Psoas muscle (tissue), 8 donors: Measurements from ENCODE around the gene OOSP1. TPM values are rescaled to one million over a fixed set of nuclear protein-coding genes. Genes with fewer than 3 reads are reported as not detected.
"Not testable (repeated sequence)": the region's sequence is repeated elsewhere in the genome, so short reads cannot be mapped to it uniquely, and the experiment has no call there.

Source experiments
- ATAC-seq, 4 donors: fragments of 200-7000 bp; cut with Tn5 transposase; one replicate each; pipeline ENCODE4 v1.9.1; 2020; ENCODE audit warnings: moderate library complexity in 3 of 4, mild to moderate bottlenecking in 2 of 4
- DNase-seq, 2 donors: peaks; one replicate each; pipeline ENCODE4 v3.0.0-alpha.2; 2020
- H3K27ac ChIP-seq: fragments of 200-600 bp; one replicate; pipeline ENCODE4 v1.8.0; 2022
- H3K27me3 ChIP-seq, 3 donors: fragments of 200-600 bp in 1 of 3; one replicate each; pipeline versions ENCODE4 v1.6.1 to v1.8.0; 2013 to 2022; ENCODE audit warnings: low read length in 2 of 3, mild to moderate bottlenecking in 2 of 3, moderate library complexity in 1 of 3; ENCODE audit not compliant: insufficient read depth in 3 of 3
- H3K36me3 ChIP-seq, 2 donors: fragments of 200-600 bp in 1 of 2; one replicate each; pipeline versions ENCODE4 v1.6.1 to v1.8.0; 2013 to 2022; ENCODE audit warnings: low read depth in 1 of 2, mild to moderate bottlenecking in 1 of 2, moderate library complexity in 1 of 2; ENCODE audit not compliant: insufficient read depth in 1 of 2
- H3K4me1 ChIP-seq: fragments of 200-600 bp; one replicate; pipeline ENCODE4 v1.8.0; 2022
- H3K4me3 ChIP-seq: fragments of 200-600 bp; one replicate; pipeline ENCODE4 v1.8.0; 2022; ENCODE audit warnings: mild to moderate bottlenecking
- H3K9me3 ChIP-seq: fragments of 200-600 bp; one replicate; pipeline ENCODE4 v1.8.0; 2022
- CTCF ChIP-seq: fragments of 200-600 bp; IDR thresholded peaks from one replicate; pipeline ENCODE4 v1.8.0; 2022; ENCODE audit warnings: antibody characterized with exemption
- WGBS, 3 donors: extraction: QIAGEN DNeasy Blood & Tissue Kit; methylation state at CpG; one replicate each; pipeline versions ENCODE4 v1.1.6 to v1.1.7; 2013; 5-methylcytosine and 5-hydroxymethylcytosine counted together
- intact Hi-C, 2 donors: fragments of 100-400 bp; cut with DNase I; formaldehyde crosslinking; loops; one replicate each; pipeline versions ENCODE4 v1.11.0 to v1.14.2; 2022
- polyA plus RNA-seq, 3 donors: library from polyadenylated mRNA; stranded (reverse); fragments of 200-250 nt; gene quantifications; one replicate each; pipeline ENCODE4 v1.2.3, GENCODE V29; 2013
- total RNA-seq, 4 donors: library from RNA; stranded (reverse); fragmentation: NEBNext Ultra II Directional in 2 of 4; extraction: Animal tissue kit (Norgen Biotek cat#: 25700) in 2 of 4; gene quantifications; one replicate each; pipeline versions ENCODE4 v1.2.1 to v1.2.4, GENCODE V29; 2021 to 2023
- donor health status: healthy with polysubstance abuse.
- donor health status: DM: no; HTN: no; CAD: no; lungs with moderate emphysema.
- donor health status: Bipolar disorder and iron deficiency.
- donor health status: healthy.
- donor health status: DM: yes; HTN: yes; CAD: no.
- donor health status: DM: no; HTN: no; CAD: no.
- donor health status: DM: no; HTN: no; CAD: no.
- donor health status: DM: yes; HTN: yes; CAD: no.

Gene OOSP1
- total and polyA plus RNA-seq, 7 donors = 0.22 TPM; not detected in 6

GRCh38 chr11:59899532-59899931, 38.7 kb upstream of the OOSP1 start:
- 59 to 68% (median 60%) methylated on average over 11 of the region's 11 CpGs for WGBS, 3 donors
- Histone ChIP-seq H3K9me3 (no peaks in the 10 kb centered on the region), H3K27ac (no peak overlapping the region), H3K27me3 (no peaks in the 10 kb centered on the region), H3K4me3 (no peak overlapping the region), H3K4me1 (no peaks in the 10 kb centered on the region), H3K36me3 (no peaks in the 10 kb centered on the region)
- no peak for TF ChIP-seq CTCF
- intact Hi-C loops = no loop called here
- ATAC-seq = no peak
- DNase-seq = no peak

- DNase-seq = no peak
- WGBS, 3 donors = 59 to 65% (median 60%) methylated on average over 6 of the region's 6 CpGs
- no peak overlapping the region for H3K27ac ChIP-seq
- H3K9me3 ChIP-seq = no peaks in the 10 kb centered on the region
- H3K27me3 ChIP-seq = no peaks in the 10 kb centered on the region
- no peak overlapping the region for H3K4me3 ChIP-seq
- no peaks in the 10 kb centered on the region for H3K4me1 ChIP-seq
- H3K36me3 ChIP-seq = no peaks in the 10 kb centered on the region
- TF ChIP-seq CTCF = no peak
- intact Hi-C loops = no loop called here
- ATAC-seq = no peak
Observed at GRCh38 chr11:59900366-59901126, 37.7 kb upstream of the OOSP1 start.

- ATAC-seq (no peak), DNase-seq (no peak)
- TF ChIP-seq CTCF = no peak
- H3K4me3 ChIP-seq = no peak overlapping the region
- H3K4me1 ChIP-seq = no peaks in the 10 kb centered on the region
- intact Hi-C loops = no loop called here
- no peaks in the 10 kb centered on the region for H3K27me3 ChIP-seq
- no peaks in the 10 kb centered on the region for H3K9me3 ChIP-seq
- WGBS, 3 donors = 3 to 11% (median 4%) methylated on average over 1 of the region's 1 CpG
- no peak overlapping the region for H3K27ac ChIP-seq
- H3K36me3 ChIP-seq = no peaks in the 10 kb centered on the region
Observed at GRCh38 chr11:59901306-59901705, 36.9 kb upstream of the OOSP1 start.

- intact Hi-C loops, H3K27me3 ChIP-seq, H3K4me1 ChIP-seq, H3K36me3 ChIP-seq, DNase-seq, ATAC-seq, H3K27ac ChIP-seq, H3K4me3 ChIP-seq, H3K9me3 ChIP-seq: not testable (repeated sequence)
- 77 to 95% (median 95%) methylated on average over 2 of the region's 2 CpGs for WGBS, 3 donors
Observed at GRCh38 chr11:59903569-59903968, 34.7 kb upstream of the OOSP1 start.

- Histone ChIP-seq H3K27ac (no peak overlapping the region), H3K27me3 (no peaks in the 10 kb centered on the region), H3K36me3 (no peaks in the 10 kb centered on the region), H3K4me1 (no peaks in the 10 kb centered on the region), H3K9me3 (peaks cover 9% of the 10 kb centered on the region), H3K4me3 (no peak overlapping the region)
- intact Hi-C loops = no loop called here
- no peak for TF ChIP-seq CTCF
- DNase-seq (no peak), ATAC-seq (no peak)
- WGBS, 3 donors = 72 to 84% (median 75%) methylated on average over 2 of the region's 2 CpGs
Observed at GRCh38 chr11:59918480-59918879, 19.8 kb upstream of the OOSP1 start.
